GM12873 (cell line): ENCODE data around the gene THPO.

Experiments used
- CTCF ChIP-seq: IDR thresholded peaks from 2 replicates; pipeline ENCODE4 v1.5.1; 2012; ENCODE audit warnings: low read depth, mild to moderate bottlenecking, moderate library complexity, low read length, control low read depth; ENCODE audit not compliant: insufficient read depth; ENCODE audit errors: missing control alignments

Gene THPO

DNA sequence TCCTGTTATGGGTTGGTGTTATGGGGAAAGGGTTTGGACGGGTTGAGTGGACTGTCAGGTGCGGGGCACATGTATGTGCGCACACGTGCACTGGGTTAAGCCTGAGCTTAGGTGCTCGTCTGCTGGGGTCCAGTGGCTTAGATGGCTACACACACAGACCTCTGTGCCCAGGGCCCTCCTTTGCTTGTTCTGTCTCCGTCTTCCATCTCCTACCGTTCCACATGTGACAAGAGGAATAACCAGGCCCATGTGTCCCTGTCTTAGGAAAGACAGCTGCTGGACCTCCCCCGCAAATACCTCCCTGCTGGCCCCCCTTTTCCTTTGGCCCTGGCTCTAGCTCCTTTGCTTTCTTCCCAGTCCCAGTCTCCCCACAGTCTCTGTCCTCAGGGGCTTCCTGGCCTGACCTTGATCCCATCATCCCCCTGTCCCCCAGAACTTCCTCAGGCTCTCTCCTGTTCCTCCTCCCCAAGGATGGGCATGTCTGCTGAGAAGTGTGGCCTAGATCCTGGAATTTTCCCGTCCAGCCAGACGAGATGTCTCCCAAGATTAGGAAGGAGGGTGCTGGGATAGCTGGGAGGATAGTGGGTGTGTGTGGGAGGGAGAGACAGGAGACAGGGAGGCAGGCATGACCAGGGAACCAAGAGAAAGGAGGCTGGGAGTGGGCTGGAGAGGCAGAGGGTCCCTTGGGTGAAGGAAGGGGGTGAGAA, 797 bp upstream of the THPO start:
- no peak for TF ChIP-seq CTCF

DNA sequence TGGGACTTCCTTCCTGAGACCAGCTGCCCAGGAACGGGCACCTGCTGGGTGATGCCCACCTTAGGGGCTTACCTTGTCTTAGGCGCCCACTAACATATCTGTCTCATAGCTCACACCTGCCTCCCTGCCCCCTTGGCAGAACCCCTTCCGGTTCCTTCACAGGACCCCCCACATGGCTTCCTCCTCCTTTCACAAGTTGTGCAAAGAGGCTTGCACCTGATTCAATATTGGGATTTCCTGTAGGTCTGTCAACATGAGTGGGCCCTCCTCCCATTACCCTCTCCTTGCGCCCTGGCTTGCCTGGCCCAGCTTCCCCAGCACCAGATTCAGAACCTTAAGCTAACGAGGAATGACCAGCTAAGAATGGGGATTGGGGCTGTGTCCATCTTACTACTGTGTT, 633 bp downstream of the THPO start:
- no peak for TF ChIP-seq CTCF

GRCh38 chr3:184375747-184376461, 2.1 kb downstream of the THPO start:
- no peak for TF ChIP-seq CTCF

GRCh38 chr3:184373422-184373821, 4.6 kb downstream of the THPO start:
- no peak for TF ChIP-seq CTCF

DNA sequence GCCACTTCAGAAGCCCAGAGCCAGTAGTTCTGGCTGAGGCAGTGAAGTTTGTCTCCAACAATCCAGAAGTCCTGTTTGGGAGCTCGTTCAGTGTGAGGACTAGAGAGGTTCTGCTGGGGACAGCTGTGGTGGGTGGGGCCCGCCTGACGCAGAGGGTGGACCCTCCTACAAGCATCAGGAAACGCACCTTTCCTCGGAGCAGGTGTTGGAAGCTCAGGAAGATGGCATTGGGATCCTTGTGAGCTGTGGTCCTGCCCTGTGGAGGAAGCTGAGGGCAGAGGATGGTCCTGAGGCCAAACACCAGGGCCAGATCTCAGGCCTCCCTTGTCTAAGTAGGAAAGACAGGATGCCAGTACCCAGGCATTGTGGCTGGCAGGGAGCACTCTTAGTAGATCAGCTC, 5.1 kb downstream of the THPO start:
- TF ChIP-seq CTCF = no peak

GRCh38 chr3:184372296-184372821, 5.6 kb downstream of the THPO start:
- TF ChIP-seq CTCF = no peak

GRCh38 chr3:184371570-184372018, 6.4 kb downstream of the THPO start:
- TF ChIP-seq CTCF = peak; percentile 98
